HUES64 (cell line): ENCODE measurements around the gene LY86.

ENCODE experiments used
- H3K27ac ChIP-seq: 2 replicates; pipeline ENCODE4 v1.7.0; 2013; ENCODE audit warnings: low read depth, low read length, inconsistent platforms
- H3K27me3 ChIP-seq: 2 replicates; pipeline ENCODE4 v1.6.1; 2013; ENCODE audit warnings: mild to moderate bottlenecking, low read length; ENCODE audit not compliant: insufficient read depth
- H3K36me3 ChIP-seq: 2 replicates; pipeline ENCODE4 v1.6.1; 2013; ENCODE audit warnings: mild to moderate bottlenecking, low read length; ENCODE audit not compliant: insufficient read depth
- H3K4me1 ChIP-seq: 2 replicates; pipeline ENCODE4 v1.6.1; 2013; ENCODE audit warnings: mild to moderate bottlenecking, low read length, moderate library complexity; ENCODE audit not compliant: insufficient read depth
- H3K4me3 ChIP-seq: 2 replicates; pipeline ENCODE4 v1.5.1; 2013; ENCODE audit warnings: mild to moderate bottlenecking, low read length, moderate library complexity
- H3K9ac ChIP-seq: 2 replicates; pipeline ENCODE4 v1.6.1; 2013; ENCODE audit warnings: mild to moderate bottlenecking, low read depth, low read length
- H3K9me3 ChIP-seq: 2 replicates; pipeline ENCODE4 v1.6.1; 2013; ENCODE audit warnings: low read depth, low read length; ENCODE audit not compliant: insufficient read depth
- WGBS: fragments of 150-250, 120-280 bp; methylation state at CpG from one replicate; pipeline ENCODE4 v1.1.7; 2013; ENCODE audit warnings: missing lambda C conversion rate; 5-methylcytosine and 5-hydroxymethylcytosine counted together

Gene LY86

DNA sequence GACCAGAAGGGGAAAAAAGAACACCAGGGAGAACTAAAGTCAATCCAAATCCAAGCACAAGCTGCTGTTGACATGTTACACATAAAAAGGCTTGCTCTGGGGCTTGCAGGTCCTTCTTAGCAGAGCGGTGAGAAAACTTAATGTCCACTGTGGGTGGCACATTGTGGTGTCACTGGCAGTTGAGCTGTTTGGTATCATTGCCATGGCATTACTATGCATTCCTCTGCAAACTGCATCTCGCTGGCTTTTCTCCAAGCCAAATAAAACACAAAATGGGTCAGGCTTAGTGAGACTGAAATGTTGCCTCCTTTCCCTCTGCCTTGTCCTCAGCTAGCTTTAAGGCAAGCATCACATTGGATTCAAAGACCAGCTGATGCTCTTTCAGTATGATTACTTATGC lies 40.9 kb downstream of the LY86 start:
- WGBS, result 88% methylated on average over 2 of the region's 2 CpGs
- Histone ChIP-seq H3K9ac (no peak overlapping the region), H3K36me3 (no peaks in the 10 kb centered on the region), H3K27ac (no peak overlapping the region), H3K9me3 (no peaks in the 10 kb centered on the region), H3K27me3 (no peaks in the 10 kb centered on the region), H3K4me1 (no peaks in the 10 kb centered on the region), H3K4me3 (no peak overlapping the region)

DNA sequence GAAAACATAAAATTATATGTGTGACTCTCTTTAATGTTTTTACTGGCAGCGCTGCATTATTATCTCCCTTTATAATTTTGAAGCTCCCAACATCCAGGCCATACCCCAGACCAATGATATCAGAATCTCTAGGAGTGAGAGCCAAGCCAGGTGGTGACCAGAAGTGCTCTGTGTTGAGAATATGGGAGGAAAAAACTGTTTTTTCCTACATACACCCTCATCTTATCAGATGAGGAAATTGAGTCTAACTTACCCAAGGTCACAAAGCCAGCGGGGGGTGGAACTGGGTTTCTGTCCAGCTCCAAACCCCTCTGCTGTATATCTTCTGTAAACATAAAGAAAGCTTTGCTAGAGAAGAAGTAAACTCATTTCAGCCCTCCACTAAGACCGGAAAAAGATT lies 42.5 kb downstream of the LY86 start:
- peaks cover 1% of the 10 kb centered on the region; the same call in 1 of the 2 replicates for H3K4me1 ChIP-seq
- H3K36me3 ChIP-seq, result no peaks in the 10 kb centered on the region
- no peak overlapping the region for H3K27ac ChIP-seq
- H3K27me3 ChIP-seq, result no peaks in the 10 kb centered on the region
- WGBS, result 100% methylated on average over 2 of the region's 3 CpGs
- no peak overlapping the region for H3K4me3 ChIP-seq
- H3K9me3 ChIP-seq, result no peaks in the 10 kb centered on the region
- H3K9ac ChIP-seq, result no peak overlapping the region

DNA sequence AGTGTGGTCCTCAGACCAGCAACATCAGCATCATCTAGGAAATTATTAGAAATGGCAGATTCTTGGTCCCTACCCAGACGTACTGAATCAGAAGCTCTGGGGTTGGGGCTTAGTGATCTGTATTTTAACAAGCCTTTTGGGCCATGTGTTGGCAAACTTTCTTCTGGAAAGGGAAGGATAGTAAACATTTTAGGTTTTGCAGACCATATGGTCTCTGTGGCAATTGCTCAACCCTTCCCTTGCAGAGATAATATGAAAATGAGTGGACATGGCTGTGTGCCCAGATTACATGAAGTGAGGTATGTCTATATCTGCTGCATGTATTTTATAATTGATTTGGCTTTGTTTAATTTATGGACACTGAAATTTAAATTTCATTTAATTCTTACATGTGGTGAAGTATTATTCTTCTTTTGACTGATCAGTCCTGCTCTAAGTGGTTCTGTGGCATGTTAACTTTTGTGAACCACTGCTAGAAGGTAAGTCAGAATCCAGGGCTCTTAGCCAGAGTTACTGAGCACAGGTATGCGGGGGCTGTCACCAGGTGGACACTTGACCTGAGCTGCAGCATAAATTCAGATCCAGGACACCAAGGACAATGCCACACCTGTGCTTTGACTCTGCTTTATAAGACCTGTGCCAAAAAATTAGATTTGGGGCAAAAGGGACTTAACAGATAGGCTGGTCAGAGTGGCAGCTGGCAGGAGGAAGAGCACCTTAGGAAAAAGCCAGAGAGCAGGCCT lies 43.2 kb downstream of the LY86 start:
- H3K9me3 ChIP-seq, result no peaks in the 10 kb centered on the region
- peaks cover 8% of the 10 kb centered on the region for H3K4me1 ChIP-seq
- H3K27me3 ChIP-seq, result no peaks in the 10 kb centered on the region
- H3K36me3 ChIP-seq, result no peaks in the 10 kb centered on the region
- H3K9ac ChIP-seq, result no peak overlapping the region
- H3K27ac ChIP-seq, result no peak overlapping the region
- H3K4me3 ChIP-seq, result no peak overlapping the region
- 73% methylated on average over 2 of the region's 2 CpGs for WGBS

DNA sequence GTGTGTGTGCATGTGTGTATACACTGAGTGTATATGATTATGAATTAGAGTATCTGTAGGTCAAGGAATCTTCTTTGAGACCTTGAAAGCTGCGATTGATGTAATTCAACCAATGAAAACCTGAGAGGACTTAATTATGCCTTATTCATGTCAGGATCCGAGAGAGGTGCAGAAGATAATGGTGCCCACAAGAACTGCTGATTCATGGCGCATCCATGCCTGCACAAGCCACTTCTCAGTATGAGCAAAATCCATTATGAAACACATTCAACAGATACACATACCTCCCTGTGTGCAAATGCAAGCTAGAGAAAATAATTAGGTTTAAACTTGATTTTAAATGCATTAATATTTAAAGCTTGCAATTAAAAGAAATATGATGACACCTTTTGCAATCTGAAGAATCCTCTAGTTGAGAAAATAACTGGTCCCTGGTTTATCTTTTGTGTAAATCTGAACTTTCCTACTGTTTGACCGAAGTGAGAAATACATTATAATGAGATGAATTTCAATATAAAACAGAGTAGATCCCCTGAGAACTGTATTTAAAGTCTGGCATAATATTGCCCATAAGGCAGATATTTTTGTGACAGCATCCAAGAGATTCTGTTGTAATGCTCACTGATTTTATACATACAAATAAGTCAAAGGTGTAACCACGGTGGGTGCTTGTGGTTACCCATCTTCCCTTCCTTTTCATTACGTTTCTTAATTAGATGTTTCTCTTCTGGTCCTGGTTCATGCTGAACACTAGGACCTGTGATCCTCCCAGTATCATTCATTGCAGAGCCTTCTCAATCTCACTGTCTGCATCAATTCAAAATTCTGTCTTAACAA lies 45.6 kb downstream of the LY86 start:
- H3K9me3 ChIP-seq, result no peaks in the 10 kb centered on the region
- H3K27ac ChIP-seq, result no peak overlapping the region
- no peak overlapping the region for H3K4me3 ChIP-seq
- no peaks in the 10 kb centered on the region for H3K27me3 ChIP-seq
- peaks cover 20% of the 10 kb centered on the region for H3K4me1 ChIP-seq
- WGBS, result 94% methylated on average over 5 of the region's 6 CpGs
- H3K36me3 ChIP-seq, result no peaks in the 10 kb centered on the region
- no peak overlapping the region for H3K9ac ChIP-seq

DNA sequence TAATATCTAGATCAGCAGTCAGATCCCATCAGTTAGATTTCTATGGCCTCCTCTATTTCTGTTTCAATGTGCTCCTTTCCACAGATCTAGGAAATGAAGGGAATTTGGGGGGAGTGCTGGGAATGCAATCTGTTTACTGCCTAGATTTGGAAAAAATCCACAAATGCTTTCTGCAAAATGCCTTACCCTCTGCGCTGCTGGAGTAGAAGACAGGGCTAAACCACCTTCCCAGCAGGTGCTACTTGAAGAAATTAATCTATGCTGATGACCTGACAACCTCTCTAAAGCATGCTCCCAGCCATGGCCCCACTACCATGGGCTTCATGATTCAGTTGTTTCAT lies 46.2 kb downstream of the LY86 start:
- Histone ChIP-seq H3K36me3 (no peaks in the 10 kb centered on the region), H3K27ac (no peak overlapping the region), H3K9me3 (no peaks in the 10 kb centered on the region), H3K27me3 (no peaks in the 10 kb centered on the region), H3K9ac (no peak overlapping the region), H3K4me1 (peaks cover 20% of the 10 kb centered on the region), H3K4me3 (no peak overlapping the region)
- WGBS, result 73% methylated on average over 1 of the region's 1 CpG

DNA sequence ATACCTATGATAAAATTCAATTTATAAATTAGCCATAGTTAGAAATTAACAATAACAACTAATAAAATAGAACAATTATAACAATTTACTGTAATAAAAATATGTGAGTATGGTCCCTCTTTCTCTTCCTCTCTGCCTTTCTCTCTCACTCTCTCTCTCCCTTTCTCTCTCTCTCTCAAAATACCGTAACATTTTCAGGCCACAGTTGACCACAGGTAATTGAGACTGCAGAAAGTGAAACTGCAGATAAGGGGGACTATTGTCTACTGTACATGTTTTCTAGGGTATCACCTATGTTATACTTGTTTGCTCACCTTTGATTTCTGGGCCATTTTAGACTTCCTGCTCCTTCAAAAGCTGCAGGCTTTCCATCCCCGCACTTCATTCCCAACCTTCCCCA lies 46.8 kb downstream of the LY86 start:
- 89% methylated on average over 2 of the region's 2 CpGs for WGBS
- no peak overlapping the region for H3K9ac ChIP-seq
- H3K4me3 ChIP-seq, result no peak overlapping the region

DNA sequence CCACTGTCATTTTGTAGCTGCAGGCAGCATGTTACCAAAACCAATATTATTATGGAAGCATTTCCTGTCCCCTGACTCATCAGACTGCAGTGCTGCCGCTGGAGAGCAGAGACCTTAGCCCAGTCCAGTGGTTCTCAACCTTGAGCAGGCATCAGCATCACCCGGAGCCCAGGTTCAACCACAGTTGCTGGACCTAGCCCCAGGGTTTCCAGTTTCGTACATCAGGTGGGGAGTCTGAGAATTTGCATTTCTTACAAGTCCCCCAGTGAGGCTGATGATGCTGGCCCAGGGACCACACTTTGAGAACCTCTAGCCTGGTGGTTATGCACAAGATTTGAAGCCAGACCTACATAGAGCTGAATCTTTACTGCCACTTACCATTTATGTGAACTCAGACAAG lies 47.3 kb downstream of the LY86 start:
- Histone ChIP-seq H3K27ac (no peak overlapping the region), H3K27me3 (no peaks in the 10 kb centered on the region), H3K36me3 (no peaks in the 10 kb centered on the region), H3K9ac (no peak overlapping the region), H3K9me3 (no peaks in the 10 kb centered on the region), H3K4me3 (no peak overlapping the region), H3K4me1 (peaks cover 20% of the 10 kb centered on the region)
- WGBS, result 90% methylated on average over 3 of the region's 3 CpGs

More for the DNA sequence above, 46.8 kb downstream of the LY86 start:
- no peaks in the 10 kb centered on the region for H3K36me3 ChIP-seq
- H3K27me3 ChIP-seq, result no peaks in the 10 kb centered on the region
- peaks cover 20% of the 10 kb centered on the region for H3K4me1 ChIP-seq
- H3K9me3 ChIP-seq, result no peaks in the 10 kb centered on the region
- H3K27ac ChIP-seq, result no peak overlapping the region

DNA sequence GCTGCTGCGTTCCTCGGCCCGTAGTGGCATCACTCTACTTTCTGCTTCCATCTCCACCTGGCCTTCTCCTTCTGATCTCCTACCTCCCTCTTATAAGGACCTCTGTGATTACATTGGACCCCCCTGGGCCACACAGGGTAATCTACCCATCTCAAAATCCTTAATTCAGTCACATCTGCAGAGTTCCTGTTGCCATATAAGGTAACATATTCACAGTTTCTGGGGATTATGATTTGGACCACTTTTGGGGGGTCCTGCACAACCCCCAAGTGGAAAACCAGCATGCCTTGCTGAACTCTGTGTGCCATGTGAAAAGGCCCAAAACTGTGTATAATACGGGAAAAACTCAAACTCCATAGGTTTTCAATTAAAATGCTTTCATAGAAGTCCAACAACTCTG lies 51.1 kb downstream of the LY86 start:
- Histone ChIP-seq H3K27me3 (no peaks in the 10 kb centered on the region), H3K4me1 (peaks cover 20% of the 10 kb centered on the region), H3K27ac (no peak overlapping the region), H3K36me3 (no peaks in the 10 kb centered on the region), H3K9me3 (no peaks in the 10 kb centered on the region), H3K9ac (no peak overlapping the region), H3K4me3 (no peak overlapping the region)
- 94% methylated on average over 4 of the region's 4 CpGs for WGBS

DNA sequence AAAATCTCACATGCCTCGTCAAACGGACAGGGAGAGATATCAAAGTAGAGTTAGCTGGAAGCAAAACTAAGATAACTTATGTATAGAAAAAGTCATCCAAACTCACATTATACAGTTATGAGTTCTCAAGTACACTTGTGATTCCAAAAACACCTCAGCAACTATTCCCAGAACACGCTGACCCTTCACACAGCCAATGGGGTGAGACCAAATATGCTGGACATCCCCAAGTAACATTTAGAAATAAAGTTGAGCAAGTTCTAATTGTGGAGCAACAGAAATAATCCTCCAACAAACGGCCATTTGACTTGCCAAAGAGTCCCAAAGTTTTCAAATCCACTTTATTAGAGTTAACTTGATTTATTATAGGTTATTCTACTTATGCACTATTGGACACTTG lies 52.4 kb downstream of the LY86 start:
- H3K27ac ChIP-seq, result no peak overlapping the region
- H3K4me1 ChIP-seq, result peaks cover 20% of the 10 kb centered on the region
- 93% methylated on average over 3 of the region's 4 CpGs for whole genome bisulfite sequencing
- H3K36me3 ChIP-seq, result no peaks in the 10 kb centered on the region
- no peak overlapping the region for H3K4me3 ChIP-seq
- no peak overlapping the region for H3K9ac ChIP-seq
- H3K9me3 ChIP-seq, result no peaks in the 10 kb centered on the region
- no peaks in the 10 kb centered on the region for H3K27me3 ChIP-seq

DNA sequence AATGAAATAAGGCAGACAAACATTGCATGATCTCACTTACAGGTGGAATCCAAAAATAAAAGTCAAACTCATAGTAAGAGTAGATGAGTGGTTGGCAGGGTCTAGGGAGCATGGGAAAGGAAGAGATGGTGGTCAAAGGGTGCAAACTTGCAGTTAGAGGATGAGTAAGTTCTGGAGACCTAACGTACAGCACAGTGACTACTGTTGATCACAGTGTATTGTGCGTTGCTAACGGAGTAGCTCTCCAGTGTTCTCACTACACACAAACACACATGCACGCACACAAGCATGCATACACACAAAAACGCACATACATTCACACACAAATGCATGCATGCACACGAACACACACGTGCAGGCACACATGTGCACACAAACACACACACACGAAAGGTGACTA lies 54.9 kb downstream of the LY86 start:
- Histone ChIP-seq H3K4me3 (no peak overlapping the region), H3K36me3 (no peaks in the 10 kb centered on the region), H3K27me3 (no peaks in the 10 kb centered on the region), H3K27ac (no peak overlapping the region), H3K4me1 (no peaks in the 10 kb centered on the region), H3K9ac (no peak overlapping the region), H3K9me3 (0 out of 2 replicates have a peak, but pooled peaks cover 3% of the 10 kb centered on the region)
- 92% methylated on average over 8 of the region's 8 CpGs for WGBS

DNA sequence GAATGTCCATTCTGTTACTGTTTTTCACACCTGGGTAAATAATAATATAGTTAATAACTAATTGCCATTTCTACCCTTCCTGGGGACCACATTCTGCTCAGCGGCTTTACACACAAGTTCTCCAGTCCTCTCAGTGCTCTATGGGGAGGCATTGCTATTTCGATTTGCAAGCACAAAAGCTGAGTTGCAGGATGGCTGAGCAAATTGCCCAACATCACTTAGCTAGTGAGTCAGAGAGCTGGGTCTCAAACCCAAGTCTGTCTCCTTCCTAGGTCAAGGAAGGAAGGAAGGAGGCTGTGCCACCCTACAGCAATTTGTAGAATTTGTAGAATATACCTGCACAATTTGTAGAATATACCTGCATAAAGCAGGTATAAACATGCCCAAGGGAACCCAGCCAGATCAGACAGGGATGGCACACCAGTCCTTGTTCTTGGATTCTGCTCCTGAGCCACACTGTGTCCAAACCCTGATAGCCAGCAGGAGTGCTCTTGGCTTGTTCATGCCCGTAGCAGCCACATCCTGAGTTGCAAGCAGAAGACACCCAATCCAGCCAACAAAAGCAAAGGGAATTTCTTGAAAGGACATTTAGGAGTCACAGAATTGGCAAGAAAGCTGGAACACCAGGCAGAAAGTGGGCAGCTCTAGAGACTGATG lies 56.9 kb downstream of the LY86 start:
- Histone ChIP-seq H3K9ac (no peak overlapping the region), H3K4me3 (no peak overlapping the region), H3K27me3 (no peaks in the 10 kb centered on the region)

More for the DNA sequence above, 56.9 kb downstream of the LY86 start:
- whole genome bisulfite sequencing, result 89% methylated on average over 3 of the region's 3 CpGs
- Histone ChIP-seq H3K9me3 (0 out of 2 replicates have a peak, but pooled peaks cover 3% of the 10 kb centered on the region), H3K27ac (no peak overlapping the region), H3K4me1 (no peaks in the 10 kb centered on the region), H3K36me3 (no peaks in the 10 kb centered on the region)
